NCI-H2227 (cell line): ENCODE measurements around the gene TEX2.
"Not testable (repeated sequence)": the region's sequence is repeated elsewhere in the genome, so short reads cannot be mapped to it uniquely, and the experiment has no call there.

ENCODE experiments used
- DNase-seq: peaks from one replicate; lab custom pipeline; 2025; ENCODE audit not compliant: unreplicated experiment; lab: John Stamatoyannopoulos, UW

The TEX2 gene

DNA sequence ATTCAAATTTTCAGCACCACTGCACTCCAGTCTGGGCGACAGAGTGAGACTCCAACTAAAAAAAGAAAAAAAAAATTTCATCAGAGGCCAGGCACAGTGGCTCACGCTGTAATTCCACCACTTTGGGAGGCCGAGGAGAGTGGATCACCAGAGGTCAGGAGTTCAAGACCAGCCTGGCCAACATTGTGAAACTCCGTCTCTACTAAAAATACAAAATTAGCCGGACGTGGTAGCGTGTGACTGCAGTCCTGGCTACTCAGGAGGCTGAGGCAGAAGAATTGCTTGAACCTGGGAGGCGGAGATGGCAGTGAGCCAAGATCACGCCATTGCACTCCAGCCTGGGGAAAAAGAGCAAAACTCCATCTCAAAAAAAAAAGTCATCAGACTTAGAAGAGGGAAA is 77.5 kb downstream of the TEX2 start:
- DNase-seq: peak; percentile 37

DNA sequence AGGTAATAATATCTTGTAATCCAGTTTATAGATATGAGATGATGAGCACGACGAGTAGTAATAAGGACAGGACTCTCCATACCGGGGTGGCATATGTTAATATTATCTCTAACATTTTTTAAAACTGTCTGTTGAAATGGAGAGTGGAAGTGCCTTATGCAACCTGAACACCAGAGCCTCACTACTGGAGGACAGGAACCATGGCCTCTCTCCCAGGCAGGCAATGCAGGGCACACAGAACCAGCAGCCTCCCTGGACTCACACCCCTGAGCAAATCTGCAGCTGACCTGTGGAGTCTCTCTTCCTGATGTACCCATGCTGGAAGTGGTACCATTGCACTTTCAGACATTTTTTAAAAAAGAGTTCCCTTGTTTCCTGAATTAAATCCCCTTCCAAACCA is 78.0 kb downstream of the TEX2 start:
- DNase-seq: no peak

DNA sequence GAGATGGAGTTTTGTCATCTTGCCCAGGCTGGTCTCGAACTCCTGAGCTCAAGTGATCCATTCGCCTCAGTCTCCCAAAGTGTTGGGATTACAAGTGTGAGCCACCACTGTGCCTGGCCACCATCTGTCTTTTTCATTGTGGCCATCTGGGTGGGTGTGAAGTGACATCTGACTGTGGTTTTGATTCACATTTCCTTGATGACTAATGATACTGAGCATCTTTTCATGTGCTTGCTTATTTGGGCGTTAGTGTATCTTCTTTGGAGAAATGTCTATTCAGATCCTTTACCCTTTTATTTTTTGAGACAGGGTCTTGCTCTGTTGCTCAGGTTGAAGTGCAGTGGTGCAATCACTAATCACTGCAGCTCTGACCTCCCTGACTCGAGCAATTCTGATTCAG is 79.2 kb downstream of the TEX2 start:
- DNase-seq: no peak

DNA sequence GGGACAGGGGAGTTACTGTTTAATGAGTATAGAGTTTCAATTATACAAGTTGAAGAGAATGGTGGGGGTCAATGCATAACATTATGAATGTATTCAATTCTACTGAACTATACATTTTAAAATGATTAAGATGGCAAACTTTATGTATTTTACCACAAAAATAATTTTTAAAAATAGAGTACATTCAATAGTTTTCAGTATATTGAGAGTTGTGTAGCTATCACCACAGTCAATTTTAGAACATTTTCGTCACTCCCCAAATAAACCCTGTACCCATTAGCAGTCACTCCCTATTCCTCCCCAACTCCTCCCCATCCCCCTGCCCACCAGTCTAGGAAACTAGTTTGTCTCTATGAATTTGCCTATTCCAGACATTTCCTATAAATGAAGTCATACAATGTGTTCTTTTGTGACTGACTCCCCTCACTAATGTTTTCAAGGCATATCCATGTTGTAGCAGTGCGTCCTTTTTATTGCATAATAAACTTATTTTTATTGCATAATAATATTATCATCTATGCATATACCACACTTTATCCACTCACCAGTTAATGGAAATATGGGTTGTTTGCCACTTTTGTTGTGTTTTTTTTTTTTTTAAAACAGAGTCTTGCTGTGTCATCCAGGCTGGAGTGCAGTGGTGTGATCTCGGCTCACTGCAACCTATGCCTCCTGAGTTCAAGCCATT is 80.6 kb downstream of the TEX2 start:
- no peak for DNase-seq

DNA sequence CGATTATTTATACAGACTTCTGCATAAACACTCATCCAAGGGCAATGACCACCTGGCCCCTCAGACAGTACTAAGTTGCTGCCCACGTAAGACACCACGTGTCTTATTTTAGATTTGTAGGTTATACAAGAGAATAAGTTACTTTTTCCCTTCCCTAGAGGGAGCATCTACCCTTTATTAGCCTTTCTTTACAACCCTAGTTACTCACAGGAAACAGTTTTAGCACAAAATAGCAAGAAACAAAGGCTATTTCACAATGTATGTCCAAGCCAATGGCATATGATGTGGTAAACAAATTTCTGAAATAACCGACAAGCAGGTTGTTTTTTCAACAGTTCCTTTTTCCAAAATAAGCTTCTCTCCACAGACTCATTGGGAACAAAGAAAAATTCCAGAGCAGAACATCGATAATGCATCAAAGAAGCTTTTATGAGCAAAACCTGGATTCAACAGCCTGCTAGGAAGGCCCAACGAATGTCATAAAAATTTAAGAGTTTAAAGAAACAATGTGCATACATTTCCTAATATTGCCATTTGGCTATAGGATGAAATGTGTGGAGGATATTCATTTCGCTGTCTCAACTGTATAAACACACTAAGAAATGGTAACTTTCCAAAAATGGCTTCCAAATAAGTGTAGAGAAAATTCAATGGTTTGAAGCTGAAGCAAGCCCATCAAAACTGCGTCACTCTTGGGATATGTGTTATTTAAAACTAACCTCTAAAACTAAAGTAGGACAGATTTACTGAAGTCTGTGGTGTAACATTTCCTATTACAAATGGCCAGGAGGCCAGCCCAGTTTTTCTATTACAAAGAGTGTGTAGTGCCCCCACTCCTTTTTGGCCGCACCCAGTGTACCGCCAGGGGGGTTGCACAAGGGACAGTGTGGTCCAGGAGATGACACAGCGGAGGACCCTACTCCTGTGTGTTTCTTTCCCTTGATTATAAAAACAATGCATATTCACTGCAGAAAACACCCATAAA is 82.7 kb downstream of the TEX2 start:
- DNase-seq: no peak

DNA sequence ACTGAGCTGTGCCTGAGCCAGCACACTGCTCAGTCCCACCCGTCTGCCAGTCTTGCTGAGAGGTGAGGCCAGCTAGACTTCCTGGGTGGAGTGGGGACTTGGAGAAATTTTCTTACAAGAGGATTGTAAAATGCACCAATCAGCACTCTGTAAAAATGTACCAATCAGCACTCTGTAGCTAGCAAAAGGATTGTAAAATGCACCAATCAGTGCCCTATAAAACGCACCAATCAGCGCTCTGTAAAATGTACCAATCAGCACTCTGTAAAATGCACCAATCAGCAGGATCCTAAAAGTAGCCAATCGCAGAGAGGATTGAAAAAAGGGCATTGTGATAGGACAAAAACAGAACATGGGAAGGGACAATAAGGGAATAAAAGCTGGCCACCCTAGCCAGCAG is 84.0 kb downstream of the TEX2 start:
- not testable (repeated sequence) for DNase-seq

DNA sequence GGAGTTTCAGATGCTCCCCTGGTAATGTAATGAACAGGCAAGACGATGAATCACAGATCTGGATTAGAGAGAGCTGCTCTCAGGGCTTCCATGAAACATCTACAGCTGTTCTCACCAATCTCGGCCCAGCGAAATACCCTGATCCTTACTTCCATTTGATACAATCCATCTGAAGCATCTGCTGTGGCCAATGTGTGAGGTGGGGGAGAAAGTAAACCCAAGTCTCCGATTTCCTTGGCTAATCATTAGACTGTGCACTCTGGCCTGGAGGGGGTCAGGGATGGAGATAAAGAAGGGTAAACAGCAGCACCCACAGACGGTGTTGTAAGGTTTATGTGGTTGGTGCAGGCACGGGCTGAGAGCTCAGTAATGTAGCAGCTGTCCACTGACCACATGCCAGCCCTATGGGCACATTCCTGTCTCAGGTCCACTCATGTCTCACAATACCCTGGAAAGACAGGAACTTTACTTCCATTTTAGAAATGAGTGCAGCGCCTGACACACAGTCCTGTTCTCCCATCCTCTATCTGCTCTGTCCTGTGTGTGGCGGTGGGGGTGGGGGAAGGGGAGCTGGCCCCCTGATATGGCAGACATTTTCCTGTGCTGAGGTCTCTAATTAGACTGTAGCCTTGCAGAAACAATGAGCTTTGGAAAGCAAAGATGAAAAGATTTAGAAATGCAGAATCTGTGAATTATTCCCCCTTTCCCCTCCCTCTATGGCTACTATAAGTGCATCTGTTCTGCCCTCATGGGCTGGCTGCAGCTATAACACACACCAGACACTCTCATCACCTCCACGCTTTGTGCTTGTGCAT is 84.8 kb downstream of the TEX2 start:
- DNase-seq: no peak

DNA sequence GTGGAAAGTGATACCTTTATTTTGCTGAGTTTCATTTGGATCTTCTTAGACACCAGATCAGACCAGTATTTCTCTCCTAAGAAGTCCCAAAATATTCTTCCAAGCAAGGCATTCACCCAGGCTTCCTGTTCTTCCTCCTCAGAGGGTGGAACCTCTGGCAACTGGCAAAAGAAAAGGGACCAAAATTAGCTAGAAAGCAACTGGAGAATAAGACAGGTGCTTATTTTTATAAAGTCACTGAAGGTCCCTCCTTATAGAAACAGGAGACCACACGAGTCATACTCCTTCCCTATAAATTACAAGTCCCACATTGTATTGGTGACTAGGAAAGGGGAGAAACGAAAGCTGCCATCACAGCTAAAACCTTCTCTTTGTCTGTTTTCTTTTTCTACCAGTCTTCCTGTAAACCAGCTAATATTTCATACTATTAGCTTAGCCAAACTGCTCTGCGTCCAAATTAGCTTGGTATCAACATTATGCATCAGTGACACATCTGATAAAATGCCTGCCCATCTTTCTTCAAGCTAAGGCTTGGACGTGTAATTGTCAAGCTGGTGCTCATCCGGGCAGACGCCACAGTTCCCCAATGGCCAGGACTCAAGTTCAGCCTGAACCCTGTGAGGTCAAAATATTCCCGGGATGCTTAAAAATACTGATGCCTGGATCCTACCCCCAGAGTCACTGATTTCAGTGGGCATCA is 85.6 kb downstream of the TEX2 start:
- no peak for DNase-seq

DNA sequence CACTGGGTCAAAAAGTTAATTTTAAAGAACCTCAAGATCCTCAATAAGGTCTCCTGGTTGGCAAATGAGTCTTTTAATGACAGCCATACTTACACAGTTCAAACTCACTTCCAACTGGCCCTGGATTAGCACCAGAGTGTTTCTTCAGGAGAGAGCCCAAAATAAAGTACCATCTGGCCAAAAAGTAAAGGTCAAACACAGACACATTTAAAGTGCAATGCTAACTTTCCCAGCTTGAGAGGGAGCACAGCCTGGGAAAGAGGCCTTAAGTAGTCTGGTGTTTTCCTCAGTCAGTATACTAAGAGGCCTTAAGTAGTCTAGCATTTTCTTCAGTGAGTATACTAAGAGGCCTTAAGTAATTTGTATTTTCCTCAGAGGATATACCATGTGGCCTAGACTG is 86.5 kb downstream of the TEX2 start:
- DNase-seq: no peak

DNA sequence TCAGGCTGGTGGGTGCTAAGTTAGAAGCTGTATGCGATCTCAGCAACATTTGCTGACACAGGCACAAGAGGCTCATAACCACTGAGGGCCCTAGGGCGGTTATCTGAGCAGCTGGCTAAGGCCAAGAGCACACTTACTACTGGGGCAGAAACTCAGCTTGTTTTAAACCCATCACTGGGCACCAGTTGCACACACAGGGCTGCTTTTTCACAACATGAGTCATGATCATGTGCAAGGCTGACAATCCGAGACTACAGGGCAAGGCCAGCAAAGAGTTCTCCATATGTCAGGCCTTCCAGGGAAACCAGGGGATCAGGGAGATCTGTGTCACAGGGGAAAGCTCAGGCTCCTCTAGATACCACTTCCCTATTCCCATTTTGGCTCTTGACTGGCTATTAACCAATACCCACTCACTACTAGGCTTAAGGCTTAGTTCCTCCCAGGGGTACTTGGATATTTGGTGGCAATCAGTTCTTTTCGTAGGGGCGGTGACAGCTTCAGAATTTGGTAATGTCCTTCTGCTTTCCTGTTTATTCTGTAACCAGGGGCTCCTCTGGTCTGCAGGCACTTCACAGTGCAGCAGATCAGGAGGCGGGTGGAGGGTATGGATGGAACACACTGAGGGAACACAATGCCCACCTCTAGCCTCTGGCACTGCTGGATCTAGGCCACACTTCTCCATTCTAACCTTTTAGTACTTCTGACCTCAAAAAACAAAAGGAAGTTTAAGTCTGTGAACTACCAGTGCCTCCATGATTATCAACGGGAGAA is 88.2 kb downstream of the TEX2 start:
- DNase-seq: no peak

DNA sequence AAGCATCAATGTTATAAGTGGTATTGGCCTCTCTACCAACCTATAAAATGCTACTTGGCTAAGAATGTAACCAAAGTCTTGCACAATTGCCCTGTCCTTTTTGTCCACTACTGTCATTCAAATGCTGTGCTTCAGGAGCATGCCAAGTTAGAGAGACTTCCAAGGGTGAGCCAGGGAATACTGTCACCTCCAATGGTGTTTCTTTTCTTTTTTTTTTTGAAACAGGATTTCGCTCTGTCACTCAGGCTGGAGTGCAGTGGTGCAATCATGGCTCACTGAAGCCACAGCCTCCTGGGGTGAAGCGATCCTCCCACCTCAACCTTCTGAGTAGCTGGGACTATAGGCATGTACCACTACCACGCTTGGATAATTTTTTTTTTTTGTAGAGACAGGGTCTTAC is 89.4 kb downstream of the TEX2 start:
- no peak for DNase-seq

DNA sequence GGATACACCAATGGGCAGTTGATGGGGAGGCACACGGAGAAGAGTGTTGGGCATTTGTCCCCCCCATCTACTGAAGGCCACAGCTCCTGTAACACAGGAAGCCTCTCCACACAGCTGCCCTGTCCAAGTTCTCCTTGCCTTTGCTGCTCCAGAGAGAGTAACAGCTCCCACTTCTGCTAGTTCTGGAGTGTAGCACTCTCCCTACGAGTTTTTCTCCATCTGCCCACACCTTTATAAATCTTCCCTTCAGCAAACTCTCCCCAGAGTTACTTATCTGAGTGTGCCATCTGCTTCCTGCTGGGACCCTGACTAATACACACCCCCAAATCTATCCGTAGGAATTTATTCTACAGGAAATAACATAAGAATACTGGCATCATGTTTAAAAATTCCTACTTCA is 90.5 kb downstream of the TEX2 start:
- no peak for DNase-seq

DNA sequence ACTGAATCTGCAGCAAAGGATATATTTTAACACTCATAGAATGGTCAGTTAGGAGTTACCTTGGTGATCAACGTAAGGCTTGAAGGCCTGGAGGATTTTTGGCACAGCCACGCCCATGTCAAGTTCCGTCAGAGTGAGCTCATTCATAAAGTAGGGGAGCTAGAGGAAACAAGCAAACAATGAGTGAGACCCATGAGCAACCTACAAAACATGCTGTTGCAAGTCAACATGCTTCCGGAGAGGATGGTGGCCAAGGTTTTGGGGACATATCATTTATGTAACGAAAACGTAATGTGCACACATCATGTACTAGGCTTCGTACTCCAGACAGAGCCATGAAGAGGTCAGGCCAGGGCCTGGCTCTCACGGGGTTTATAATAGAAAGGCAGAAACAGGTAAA is 92.0 kb downstream of the TEX2 start:
- DNase-seq: no peak

DNA sequence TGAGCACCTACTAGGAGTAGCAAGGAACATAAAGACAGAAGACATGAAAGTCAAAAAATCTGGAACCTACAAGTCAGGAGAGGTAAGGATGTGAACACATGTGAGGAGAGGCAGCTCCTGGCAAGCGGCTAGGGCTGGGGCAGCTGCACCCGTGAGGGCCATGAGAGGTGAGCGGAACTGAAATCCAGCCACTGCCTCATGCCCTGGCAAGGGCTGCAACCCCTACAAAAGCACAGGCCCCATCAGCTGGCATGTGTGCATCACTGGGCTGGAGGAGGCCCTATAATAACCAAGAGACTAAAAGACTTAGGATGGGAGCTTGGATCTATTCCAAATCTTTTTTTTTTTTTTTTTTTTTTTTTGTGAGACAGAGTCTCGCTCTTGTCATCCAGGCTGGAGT is 92.8 kb downstream of the TEX2 start:
- DNase-seq: no peak

DNA sequence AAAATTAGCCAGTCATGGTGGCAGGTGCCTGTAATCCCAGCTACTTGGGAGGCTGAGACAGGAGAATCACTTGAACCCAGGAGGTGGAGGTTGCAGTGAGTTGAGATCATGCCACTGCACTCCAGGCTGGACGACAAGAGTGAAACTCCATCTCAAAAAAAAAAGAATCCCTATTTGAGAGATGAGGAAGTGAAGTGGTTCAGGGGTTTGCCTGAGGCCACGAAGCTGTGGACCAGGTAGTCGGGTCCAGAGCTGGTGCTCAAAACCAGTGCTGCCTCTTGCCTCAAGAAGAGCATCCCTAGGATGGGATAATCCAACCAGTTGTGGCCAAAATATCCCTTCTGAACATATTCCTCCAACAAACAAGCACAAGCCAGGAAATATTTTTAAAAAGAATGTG is 95.4 kb downstream of the TEX2 start:
- not testable (repeated sequence) for DNase-seq

DNA sequence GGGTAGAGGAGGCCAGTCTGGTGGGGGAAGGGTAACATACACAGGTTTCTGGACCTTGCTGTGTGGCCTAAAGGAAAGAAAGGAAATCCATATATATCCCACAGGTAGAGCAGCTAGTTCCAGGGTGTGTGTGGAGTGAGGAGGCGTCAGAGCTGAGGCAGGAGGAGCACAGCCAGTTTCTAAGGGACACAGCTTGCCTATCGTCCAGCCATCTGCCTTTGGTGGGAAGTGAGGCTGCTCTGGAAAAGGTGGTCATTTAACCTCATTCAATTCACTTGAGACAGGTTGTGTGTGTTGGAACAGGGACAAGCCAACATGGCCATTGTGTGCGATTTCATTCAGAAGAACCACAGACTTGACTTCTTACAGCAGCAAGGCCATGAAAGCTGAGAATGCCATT is 96.2 kb downstream of the TEX2 start:
- no peak for DNase-seq

DNA sequence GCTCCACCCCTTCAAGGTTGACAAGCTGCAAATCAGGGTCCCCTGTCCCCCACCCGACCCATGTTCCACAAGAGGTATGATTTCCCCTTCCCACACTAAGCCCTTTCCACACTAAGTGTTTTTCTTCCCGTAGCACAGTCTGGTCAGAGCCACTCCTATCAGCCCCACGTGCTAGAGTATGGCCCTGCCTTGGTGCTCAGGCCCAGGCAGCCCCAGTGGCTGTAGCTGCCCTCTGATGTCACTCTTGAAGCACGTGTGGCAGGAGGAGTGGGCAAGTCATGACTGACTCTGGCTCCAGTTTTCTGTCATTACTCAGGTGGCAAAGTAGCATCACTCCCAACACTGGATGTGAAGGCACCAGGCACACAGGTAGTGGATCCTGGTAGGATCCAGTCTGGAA is 97.7 kb downstream of the TEX2 start:
- DNase-seq: no peak

DNA sequence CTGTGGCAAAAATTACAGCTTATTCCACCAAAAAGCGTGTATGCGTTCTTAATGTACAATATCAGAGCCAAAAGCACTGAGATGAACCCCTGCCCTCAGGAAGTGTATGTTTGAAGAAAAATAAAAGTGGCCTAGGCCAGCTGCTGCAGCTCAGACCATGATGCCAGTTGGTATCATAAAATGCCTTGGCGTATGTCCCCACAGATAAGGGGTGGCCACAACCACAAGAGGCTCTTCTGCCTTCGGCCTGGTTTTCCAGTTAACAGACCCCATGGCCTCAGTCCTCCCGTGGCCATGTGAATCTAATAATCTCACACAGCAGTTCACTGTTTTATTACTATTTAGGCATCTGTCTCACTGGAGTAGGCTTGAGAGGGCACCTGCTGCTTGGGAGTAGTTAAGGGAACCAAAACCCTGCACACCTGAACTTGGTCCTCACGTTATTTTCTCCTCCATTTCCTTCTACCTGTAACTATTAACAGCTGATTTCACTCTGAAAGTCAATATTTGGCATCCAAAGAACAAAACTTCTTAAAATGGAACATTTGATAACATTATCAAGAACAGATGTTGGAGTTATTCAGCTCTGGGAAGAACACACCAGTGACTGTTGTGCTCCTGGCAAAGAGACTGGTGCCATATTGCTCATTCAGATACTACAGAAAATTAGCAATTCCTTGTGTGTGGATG is 98.3 kb downstream of the TEX2 start:
- no peak for DNase-seq

DNA sequence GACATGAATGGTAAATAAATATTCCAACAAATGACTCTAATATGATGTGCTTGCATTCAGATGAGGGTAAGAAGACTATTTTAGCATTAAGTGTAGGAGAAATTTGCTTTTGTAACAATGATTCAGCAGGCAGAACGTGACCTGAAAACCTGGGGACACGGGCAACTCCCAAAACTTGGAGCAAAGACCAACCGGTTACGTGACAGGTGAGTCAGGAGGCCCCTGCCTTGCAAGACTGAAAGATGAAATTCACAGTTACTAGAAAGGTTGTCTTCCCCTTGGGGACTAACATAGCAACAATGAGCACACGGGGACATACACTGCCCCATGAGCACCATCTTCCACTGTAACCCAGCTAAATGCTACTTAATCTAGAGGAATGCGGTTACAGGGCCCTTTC is 99.6 kb downstream of the TEX2 start:
- no peak for DNase-seq

DNA sequence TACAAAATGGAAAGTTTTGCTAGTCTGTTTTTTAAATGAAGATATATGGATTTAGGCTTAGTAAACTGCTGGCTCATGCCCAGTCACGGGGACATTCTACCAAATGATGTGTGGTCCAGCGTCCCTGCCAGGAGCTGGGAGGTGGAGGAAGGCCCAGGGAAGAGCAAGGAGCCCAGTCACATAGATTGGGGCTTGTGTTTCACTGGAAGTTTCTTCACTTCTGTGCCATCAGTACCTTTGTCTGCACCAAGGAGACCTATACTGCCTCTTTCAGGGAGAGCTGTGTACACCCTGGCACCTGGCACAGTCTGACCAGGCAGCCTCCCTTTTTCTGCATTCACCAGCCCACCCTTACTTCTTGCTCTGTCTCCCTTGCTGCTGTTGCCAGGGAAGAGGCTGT is 100.5 kb downstream of the TEX2 start:
- DNase-seq: no peak
